Fibroblast of skin of left biceps (primary cell): ENCODE measurements around the gene SHISAL1.

Experiments used
- DNase-seq, 2 experiments: peaks; one replicate each; pipeline ENCODE4 v3.0.0-alpha.2; 2013; ENCODE audit warnings: low read depth in 2 of 2

The SHISAL1 gene

DNA sequence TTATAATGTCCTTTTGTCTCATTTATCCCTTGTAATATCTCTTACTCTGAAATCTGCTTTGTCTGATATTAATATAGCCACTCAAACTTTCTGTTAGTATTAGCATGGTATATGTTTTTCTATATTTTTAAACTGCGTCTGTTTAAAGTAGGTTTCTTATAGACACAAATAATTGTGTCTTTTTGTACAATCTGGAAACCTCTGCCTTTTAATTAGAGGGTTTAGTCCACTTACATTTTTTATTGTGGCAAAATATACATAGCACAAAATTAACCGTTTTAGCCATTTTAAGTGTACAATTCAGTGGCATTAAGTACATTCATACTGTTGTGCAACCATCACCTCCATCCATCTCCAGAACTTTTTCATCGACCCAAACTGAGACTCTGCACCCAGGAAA, 103.4 kb downstream of the SHISAL1 start:
- no peak for DNase-seq

DNA sequence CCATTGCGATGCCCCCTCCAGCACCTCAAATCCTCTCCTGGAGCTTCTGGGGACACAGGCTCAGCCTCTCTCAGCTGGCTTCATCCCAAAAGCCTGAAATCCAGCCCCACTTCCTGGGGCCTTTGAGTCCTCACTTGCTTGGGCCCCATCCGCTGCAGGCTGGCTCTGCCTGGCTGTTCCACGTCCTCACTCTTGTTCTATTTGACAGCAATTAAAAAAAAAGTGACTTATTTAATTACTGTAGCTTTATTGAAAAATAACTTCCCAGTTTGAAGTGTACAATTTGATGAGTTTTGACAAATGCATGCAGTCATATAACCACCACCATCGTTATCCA, 104.8 kb downstream of the SHISAL1 start:
- no peak for DNase-seq

DNA sequence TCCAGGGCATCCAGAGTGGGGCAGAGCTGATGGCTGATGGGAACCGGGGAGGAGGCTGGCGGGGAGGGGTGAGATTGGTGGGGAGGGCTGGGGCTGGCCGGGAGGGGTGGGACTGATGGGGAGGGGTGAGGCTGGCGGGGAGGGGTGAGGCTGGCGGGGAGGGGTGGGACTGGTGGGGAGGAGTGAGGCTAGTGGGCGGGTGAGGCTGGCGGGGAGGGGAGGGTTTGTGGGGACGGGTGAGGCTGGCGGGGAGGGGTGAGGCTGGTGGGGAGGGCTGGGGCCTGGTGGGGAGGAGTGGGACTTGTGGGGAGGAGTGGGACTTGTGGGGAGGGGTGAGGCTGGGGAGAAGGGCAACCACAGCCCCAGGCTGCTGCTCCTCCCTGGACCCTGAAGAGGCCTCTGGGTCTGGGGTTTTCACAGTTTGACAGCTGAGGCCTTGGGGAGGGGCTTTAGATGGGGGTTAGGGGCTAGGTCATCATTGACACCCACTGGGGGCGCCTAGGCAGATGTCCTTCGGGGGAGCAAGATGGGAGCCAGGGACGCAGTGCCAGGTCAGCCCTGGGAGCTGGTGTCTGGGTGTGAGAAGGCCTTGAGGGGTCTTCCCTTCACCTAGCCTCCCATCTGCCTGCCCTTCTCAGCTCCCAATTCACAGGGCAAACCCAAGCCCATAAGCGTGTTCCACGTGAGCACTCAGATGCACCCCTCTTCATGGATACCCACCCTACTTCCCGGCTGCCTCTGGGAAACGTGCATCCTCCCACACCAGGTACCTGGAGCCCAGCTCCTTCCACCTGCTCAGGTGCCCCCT, 105.4 kb downstream of the SHISAL1 start:
- DNase-seq: no peak

DNA sequence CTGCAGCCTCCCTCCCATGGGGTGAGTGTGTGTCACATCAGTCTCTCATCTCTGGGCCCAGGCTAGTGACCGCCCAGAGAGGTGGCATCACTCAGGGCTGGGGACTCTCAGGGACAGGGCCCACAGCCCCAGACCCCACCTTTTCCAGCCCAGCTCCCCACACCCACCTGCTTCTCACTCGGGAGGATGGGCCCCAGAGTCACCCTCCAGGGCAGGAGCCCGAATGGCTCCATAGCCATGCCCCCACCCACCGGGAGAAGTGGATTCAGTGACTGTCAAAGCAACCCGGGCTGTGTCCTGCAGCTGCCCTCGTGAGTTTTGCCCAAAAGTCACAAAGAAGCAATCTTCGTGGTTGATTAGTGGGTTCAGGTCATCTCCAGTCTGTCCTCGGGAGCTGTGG, 106.1 kb downstream of the SHISAL1 start:
- DNase-seq: no peak

DNA sequence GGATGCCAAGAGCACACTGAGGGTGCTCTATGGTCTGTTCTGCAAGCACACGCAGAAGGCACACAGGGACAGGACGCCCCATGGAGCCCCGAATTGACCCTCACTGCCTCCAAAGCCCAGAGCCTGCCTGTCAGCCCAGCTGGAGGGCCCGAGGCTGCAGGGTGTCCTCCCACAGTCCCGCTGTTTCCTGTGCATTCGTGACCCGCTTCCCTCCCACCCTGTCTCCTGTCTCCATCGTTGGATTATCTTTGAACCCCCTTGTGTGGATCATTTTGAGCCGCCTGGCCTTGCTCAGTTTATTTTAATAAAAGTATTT, 106.5 kb downstream of the SHISAL1 start:
- DNase-seq: no peak

DNA sequence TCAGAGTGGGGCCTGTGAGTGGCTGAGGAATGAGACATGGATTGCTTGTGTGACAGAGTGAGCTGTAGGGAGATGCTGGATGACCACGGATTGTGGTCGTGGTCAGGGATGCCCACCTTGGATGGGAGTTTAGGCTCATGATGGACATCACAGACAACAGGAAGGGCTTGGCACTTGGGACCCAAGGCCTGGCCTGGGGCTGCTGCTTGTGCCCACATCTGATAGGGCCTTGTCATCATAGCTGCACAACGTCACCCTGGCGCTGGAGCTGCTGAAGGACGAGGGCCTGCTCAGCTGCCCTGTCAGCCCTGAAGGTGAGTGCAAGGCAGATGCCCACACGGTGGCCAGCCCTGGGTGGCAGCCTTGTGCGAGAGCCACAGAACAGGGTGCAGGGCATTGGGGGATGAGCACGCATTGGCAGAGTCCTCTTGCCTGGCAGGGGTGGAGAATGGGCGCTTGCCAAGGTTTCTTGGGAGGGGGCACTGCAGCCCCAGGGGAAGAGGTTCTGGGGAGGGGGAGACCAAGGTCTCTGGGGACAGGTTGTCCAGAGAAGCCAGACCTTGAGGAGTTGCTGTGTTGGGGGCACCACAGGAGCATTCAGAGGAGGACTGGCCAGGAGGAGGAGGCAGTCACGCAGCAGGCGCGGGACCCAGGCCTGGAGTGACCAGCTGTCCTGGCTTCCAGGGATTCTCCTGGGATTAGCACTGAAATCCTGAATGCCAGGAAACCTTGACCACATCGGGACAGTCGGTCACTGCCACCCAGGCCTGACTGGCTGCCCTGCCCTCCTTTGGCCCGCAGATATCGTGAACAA, 107.0 kb downstream of the SHISAL1 start:
- DNase-seq: no peak

DNA sequence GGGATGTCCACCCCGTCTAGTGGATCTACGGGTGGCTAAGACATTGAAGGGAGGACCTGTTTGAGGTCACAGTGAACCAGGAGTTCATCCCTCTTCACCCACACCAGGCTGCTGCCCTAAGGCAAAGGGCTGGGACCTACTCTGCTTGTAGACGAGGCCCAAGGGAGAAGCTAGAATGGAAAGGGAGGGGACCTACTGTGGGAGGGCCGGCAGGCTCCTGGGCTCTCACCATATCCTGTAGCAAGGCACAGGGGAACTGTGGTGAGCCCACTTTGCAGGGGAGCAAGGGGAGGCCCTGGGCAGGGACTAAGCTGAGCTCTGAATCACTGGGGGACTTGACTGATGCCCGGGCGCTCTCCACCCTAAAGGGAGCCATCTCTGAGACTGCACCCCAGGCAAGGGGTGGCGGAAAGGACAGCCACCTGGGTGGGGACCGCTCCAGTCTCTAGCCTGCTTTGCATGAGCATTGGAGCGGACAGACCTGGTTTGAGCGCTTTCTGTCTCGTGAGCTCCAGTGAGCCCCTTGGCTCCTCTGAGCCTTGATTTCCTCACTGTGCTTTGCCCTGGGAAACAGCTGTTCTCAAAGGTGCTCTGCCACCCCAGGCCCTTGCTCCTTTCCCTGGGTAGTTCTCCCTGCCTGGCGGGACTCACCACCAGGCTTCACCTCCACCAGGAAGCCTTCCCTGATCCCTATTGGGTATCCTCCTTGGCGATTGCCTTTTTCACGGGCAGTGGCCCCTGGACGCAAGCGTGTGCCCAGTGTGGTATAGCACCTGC, 107.8 kb downstream of the SHISAL1 start:
- no peak for DNase-seq

DNA sequence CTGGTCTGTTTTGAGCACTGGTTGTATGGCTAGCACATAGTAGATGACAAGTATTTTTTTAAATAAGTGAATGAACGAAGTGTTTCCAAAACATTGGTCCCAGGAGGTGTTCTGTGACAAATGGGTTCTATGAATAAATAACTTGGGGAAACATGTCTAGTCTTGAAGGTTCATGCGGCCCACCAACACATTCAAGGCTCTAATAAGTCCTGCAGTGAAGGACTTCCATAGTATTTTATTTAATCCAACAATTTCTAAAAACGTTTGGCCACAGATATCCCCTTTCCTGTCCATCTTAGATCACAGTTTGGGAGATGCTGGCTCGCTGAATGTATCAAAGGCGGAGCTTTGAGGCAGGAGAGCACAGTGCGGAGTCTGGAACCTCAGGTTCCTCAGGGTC, 109.5 kb downstream of the SHISAL1 start:
- DNase-seq: no peak

DNA sequence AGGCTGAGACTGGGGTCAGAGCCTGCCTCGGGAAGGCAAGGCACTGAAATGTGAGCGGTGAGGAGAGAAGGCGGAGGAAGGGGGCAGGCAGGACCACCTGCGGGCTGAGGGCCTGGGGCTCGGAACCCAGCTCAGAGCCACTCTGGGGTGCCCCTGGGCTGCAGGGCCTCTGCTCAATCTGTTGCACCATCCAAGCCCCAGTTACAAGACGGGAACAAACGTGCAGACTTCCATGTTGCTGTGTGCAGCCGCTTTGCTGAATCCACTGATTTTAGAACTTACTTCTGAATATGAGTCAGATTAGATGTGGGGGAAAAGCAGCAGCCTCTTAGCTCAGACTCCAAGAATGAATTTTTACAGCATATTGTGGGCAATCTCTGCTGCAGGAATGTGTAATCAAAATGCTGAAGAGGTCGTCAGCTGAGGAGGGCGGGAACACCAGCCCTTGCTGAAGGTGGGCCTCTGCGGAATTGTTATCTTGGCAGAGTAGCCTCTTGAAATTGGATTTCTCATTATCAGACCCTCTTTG, 110.4 kb downstream of the SHISAL1 start:
- DNase-seq: peak; percentile 62 to 70

DNA sequence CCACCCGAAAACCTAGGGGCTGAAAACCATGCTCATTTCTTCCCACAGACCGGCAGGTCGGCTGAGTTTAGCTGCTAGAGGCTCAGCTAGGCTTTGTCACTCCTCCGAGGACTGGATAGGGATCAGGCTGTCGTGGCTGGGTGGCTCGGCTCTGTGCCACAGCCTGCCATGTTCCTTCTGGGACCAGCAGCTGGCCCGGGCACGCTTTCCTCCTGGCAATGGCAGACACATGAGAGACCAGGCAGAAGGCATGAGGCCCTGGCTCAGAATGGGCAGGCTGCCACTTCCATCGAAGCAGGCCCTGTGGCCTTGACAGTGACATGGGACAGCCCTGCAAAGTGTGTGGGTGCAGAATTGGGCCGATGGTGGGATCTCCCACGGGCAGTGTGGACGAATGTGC, 111.1 kb downstream of the SHISAL1 start:
- DNase-seq: no peak

DNA sequence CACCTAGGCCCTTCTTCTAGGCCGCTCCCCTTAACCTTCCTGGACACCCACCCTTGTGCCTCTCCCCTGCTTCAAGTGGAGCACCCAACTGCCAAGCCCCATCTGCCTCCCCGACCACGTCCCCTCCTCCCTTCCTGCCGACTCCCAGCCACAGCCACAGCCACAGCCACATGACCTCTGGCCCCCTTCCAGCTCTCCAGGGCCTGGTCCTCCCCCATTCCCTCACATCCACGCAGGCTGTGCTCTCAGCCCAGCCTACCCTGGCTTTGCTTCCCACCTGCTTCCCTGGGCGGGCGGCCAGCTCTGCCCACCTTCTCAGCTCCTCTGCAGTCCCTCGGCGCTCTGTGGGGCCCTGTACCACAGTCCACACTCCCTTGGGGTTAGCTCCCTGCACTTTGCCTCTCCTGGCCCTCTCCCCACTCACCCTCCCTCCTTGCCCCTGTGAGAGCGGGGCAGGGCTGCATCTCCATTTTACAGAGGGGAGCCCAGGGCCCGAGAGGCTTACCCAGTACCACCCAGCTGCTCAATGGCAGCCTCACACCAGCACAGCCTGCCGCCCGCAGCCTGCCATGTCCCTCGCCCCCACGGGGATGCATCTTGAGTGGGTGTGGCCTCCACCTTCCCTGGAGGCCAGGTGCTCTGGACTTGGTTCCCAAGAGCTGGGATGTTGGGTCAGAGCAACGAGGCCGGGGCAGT, 111.7 kb downstream of the SHISAL1 start:
- DNase-seq: no peak

DNA sequence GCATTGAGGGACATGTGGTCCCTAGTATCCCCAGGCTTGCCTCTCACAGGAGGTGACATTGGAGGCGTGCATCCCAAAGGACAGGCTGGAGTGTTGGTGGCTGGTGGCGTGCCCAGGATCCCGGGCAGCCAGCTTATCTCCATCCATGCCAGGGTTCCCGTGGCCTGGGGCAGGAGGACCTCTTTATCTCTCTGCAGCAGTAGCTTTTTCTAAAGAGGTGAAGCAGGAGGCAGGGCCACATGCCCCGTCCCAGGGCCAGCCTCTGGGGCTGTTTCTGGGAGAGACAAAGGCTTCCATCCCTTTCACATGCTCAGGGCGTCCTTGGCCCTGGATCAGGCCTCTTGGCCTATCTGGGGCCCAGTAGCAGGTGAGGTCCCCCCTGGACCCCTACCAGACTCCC, 112.3 kb downstream of the SHISAL1 start:
- DNase-seq: no peak

DNA sequence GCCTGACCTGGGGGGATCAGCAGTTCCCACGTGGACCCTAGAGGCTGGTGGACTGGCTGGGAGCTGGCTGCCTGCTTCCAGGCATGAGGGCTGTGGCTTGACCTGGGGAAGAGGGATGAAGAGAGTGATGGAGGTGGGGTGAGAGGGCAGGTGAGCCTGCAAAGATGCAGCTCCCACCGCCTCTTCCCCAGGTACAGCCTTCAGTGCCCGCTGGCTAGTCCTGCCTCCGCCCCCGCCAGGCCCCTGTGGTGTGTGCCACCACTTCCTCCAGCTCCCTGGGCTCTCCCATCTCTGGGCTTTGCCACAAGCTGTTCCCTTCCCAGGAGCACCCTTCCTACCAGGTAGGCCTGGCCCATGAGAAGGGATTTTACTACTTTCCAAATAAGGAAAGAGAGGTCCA, 112.9 kb downstream of the SHISAL1 start:
- DNase-seq: no peak

DNA sequence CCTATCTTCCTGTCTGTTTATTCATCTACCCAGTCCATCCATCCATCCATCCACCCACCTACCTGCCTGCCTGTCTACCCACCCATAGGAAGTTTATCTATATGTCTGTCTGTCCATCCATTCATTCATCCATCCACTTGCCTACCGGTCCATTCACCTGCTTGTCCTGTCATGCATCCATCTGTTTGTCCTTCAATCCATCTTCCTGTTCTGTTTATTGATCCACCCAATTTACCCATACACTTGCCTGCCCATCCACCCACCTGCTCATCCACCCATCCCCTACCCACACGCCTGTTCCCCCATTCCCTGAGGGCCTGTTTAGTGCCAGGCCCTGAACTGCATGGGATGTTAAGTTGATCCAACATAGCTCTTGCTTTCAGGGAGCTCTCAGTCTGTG, 113.6 kb downstream of the SHISAL1 start:
- no peak for DNase-seq

DNA sequence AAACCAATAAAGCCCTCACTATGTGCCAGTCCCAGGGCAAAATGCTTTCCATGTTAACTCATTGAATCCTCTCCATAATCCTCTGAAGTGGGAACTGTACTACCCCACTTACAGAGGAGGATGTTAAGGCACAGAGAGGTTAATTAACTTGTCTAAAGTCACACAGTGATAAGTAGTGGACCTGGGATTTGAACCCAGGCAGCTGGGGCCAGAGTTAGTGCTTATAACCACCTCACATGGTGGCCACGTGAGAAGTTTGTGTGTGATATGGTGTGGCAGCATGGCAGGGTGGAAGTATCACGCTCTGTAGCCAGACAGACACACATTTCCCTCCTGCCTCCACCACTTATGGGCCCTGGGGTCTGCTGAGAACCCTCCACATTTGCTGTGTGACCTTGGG, 115.5 kb downstream of the SHISAL1 start:
- DNase-seq: no peak

DNA sequence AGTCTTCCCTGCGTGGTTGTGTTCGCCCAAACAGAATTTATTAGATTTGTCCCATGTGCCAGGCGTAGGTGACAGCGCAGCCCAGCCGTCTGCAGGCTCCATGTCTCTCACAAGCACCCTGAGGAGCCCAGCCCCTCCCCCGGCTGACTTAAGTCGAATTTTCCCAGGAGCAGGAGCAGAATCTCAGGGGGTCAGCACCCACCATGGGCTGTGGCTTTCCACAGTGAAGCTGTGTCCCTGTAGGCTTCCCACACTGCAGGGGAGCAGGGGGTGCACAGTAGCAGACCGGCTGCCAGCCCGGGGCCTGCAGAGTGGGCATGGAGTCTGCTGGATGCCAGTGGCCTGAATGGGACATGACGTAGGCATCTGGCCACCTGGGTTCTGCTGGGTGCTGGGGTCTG, 116.0 kb downstream of the SHISAL1 start:
- no peak for DNase-seq

DNA sequence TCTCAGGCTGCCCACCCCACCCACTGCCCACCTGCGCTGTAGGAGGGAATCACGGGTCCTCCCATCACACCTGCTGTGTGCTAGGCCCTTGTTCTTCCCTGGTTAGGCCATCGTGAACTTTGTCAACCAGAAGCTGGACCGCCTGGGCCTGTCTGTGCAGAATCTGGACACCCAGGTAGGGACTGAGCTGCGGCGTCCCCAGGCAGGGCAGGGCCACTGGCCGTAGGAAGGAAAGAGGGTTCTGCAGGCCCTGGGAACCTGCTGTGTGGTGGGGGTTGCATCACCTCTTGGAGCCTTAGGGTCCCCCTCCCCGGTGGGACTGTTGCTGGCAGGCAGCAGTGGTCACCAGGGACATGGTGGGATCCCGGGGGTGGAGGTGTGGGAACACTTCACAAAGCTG, 116.5 kb downstream of the SHISAL1 start:
- no peak for DNase-seq

DNA sequence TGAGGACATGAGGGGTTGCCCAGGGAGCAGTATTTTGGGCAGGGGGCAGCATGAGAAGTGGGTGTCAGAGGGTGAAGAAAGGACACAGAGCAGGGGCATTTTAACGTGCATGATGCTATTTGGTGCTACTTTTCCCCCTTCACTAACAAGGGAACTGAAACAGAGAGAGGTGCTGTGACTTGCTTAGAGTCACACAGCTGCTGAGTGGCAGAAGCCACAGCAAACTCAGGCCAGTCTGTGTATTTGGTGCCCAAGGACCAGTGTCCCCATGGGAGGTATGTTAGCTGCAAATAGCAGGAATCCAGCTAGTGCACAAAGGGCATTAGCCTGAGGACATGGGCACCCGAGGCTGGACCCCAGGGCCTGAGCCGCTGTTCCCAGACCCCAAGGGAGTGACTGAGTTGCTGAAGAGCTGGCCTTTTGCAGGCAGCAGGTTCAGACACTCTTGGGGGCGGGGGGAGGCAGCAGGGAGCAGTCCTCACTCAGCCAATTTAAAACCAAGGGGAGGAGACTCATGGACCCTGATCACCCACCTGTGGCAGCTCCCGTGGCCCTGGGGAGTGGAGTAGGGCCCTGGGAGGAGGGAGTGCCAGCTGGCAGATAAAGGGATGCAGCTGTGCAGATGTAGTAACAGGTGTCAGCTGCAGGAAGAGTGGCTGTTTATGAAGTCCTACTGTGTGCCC, 117.4 kb downstream of the SHISAL1 start:
- no peak for DNase-seq

DNA sequence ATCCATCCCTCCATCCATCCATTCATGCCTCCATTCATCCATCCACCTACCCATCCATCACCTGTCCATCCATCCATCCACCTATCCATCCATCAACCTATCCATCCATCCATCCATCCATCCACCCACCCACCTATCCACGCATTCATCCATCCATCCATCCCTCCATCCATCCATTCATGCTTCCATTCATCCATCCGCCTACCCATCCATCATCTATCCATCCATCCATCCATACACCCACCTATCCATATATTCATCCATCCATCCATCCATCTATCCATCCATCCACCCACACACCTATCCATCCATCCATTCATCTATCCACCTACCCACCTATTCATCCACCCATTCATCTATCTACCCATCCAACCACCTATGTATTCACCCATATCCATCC, 118.2 kb downstream of the SHISAL1 start:
- DNase-seq: no peak
